GM12878 (cell line): ENCODE measurements around the gene EFCAB9. TPM values are rescaled to one million over a fixed set of nuclear protein-coding genes. Genes with fewer than 3 reads are reported as not detected.

ENCODE experiments used
- ATAC-seq: fragments of 200-7000 bp; cut with Tn5 transposase; 3 replicates; pipeline ENCODE4 v1.9.1; 2020; ENCODE audit warnings: mild to moderate bottlenecking, moderate library complexity
- BruUV-seq: library from RNA; stranded (reverse); fragments of 400-500 nt; replicated peaks from 2 replicates; lab custom pipeline; 2021; lab: Mats Ljungman, UMichigan
- CTCF ChIA-PET: fragments of 300-600 bp; sonication (Branson Sonifier 250); formaldehyde crosslinking; extraction: SDS; loops from one replicate; lab custom pipeline; 2021; ENCODE audit warnings: inconsistent platforms; lab: Yijun Ruan, JAX
- POLR2A ChIA-PET: fragments of 350-600 bp; formaldehyde crosslinking; extraction: SDS; loops from one replicate; lab custom pipeline; 2021; ENCODE audit warnings: inconsistent platforms; lab: Charles Lee
- RAD21 ChIA-PET: fragments of 300-600 bp; sonication (Branson Sonifier 250); formaldehyde crosslinking; loops from one replicate; lab custom pipeline; 2023; ENCODE audit warnings: antibody characterized with exemption; ENCODE audit not compliant: unreplicated experiment; lab: Charles Lee
- SMC1A ChIA-PET: fragments of 300-600 bp; sonication (Branson Sonifier 250); formaldehyde crosslinking; loops from one replicate; lab custom pipeline; 2023; ENCODE audit not compliant: unreplicated experiment, uncharacterized antibody; lab: Charles Lee
- DNase-seq: peaks from one replicate; pipeline ENCODE4 v3.0.0-alpha.2; 2011; ENCODE audit warnings: low read depth, low spot score
- FAIRE-seq: peaks from 3 replicates; lab custom pipeline; 2011; peaks lifted over from hg19 to GRCh38; lab: Jason Lieb, UNC
- H2AFZ ChIP-seq: 2 replicates; pipeline ENCODE4 v1.6.0; 2011; ENCODE audit warnings: low read depth, low read length, control low read depth; ENCODE audit not compliant: control insufficient read depth
- H3K27ac ChIP-seq: 2 replicates; pipeline ENCODE4 v1.5.1; 2011; ENCODE audit warnings: control low read depth; ENCODE audit not compliant: control insufficient read depth, insufficient read depth
- H3K27me3 ChIP-seq, 2 experiments: replicated peaks in 1 of 2; 2 replicates each; pipeline versions ENCODE4 v1.6.0 to v1.6.1; 2011; ENCODE audit warnings: low read length in 1 of 2; ENCODE audit not compliant: control insufficient read depth in 2 of 2, insufficient read depth in 2 of 2
- H3K36me3 ChIP-seq, 2 experiments: 2 replicates each; pipeline ENCODE4 v1.5.1; 2011; ENCODE audit warnings: low read length in 1 of 2; ENCODE audit not compliant: control insufficient read depth in 2 of 2, insufficient read depth in 2 of 2
- H3K4me1 ChIP-seq: 2 replicates; pipeline ENCODE4 v1.6.1; 2011; ENCODE audit warnings: mild to moderate bottlenecking, low read length, moderate library complexity, mixed read lengths; ENCODE audit not compliant: control insufficient read depth, insufficient read depth
- H3K4me2 ChIP-seq: 2 replicates; pipeline ENCODE4 v1.6.0; 2011; ENCODE audit warnings: control low read depth; ENCODE audit not compliant: control insufficient read depth, insufficient read depth
- H3K4me3 ChIP-seq: fragments of 200-600 bp; sonication (generic); 2 replicates; pipeline ENCODE4 v1.5.1; 2016
- H3K79me2 ChIP-seq: 2 replicates; pipeline ENCODE4 v1.6.0; 2011; ENCODE audit warnings: low read length; ENCODE audit not compliant: control insufficient read depth, insufficient read depth
- H3K9ac ChIP-seq: 2 replicates; pipeline ENCODE4 v1.8.0; 2011; ENCODE audit warnings: low read length, control low read depth, mixed read lengths; ENCODE audit not compliant: control insufficient read depth, insufficient read depth
- H3K9me3 ChIP-seq: replicated peaks from 3 replicates; pipeline ENCODE4 v1.5.1; 2011; ENCODE audit warnings: mild to moderate bottlenecking, low read length; ENCODE audit not compliant: control insufficient read depth, insufficient read depth
- H4K20me1 ChIP-seq: 2 replicates; pipeline ENCODE4 v1.6.0; 2011; ENCODE audit not compliant: control insufficient read depth, insufficient read depth
- MAX ChIP-seq: IDR thresholded peaks from 2 replicates; pipeline ENCODE4 v1.6.1; 2012; ENCODE audit warnings: low read depth, low read length, improper control_type of control experiment
- NBN ChIP-seq: fragments of 450-650 bp; IDR thresholded peaks from 2 replicates; pipeline ENCODE4 v1.6.1; 2016
- WGBS: methylation state at CpG from one replicate; pipeline ENCODE4 v1.1.6; 2016; ENCODE audit warnings: low lambda C conversion rate; ENCODE audit not compliant: insufficient replicate concordance, insufficient coverage; ENCODE audit errors: missing lambda C conversion rate; 5-methylcytosine and 5-hydroxymethylcytosine counted together
- in situ Hi-C: fragments of 300-500 bp; cut with MboI; formaldehyde crosslinking; loops from 9 replicates; pipeline ENCODE4 v1.14.3; 2018; ENCODE audit warnings: mixed read lengths
- intact Hi-C: fragments of 100-400 bp; cut with micrococcal nuclease; formaldehyde crosslinking; loops from one replicate; pipeline ENCODE4 v1.14.2; 2022; ENCODE audit not compliant: unreplicated experiment
- polyA plus RNA-seq, 11 experiments: library from polyadenylated mRNA; depleted of rRNA in 4 of 11; unstranded in 6 of 11; stranded (reverse) in 5 of 11; fragments of >200 nt; fragmentation: Nextera tagmentation in 4 of 11; fragmentation: Illumina TruSeq in 1 of 11; extraction: Ambion mirVana in 4 of 11; extraction: Trizol in 1 of 11; gene quantifications; 1 replicate in 1 of 11; 2 replicates in 10 of 11; pipeline versions ENCODE4 v1.2.1 to v1.2.3, GENCODE V29; 2011 to 2016; ENCODE audit warnings: inconsistent platforms in 2 of 11, missing spikeins in 2 of 11, low read depth in 1 of 11
- total RNA-seq, 4 experiments: library from RNA; depleted of rRNA in 3 of 4; stranded (reverse); fragments of >200 nt in 3 of 4; fragmentation: Illumina TruSeq in 1 of 4; extraction: Trizol in 1 of 4; gene quantifications; 2 replicates each; pipeline versions ENCODE4 v1.2.1 to v1.2.3, GENCODE V29; 2013 to 2021

Gene EFCAB9
- total and polyA plus RNA-seq, 10 of the 15 experiments (the other 5 are each of a cell fraction or from before 2014, with no cell fraction given), result 0.73 TPM; not detected in 9

GRCh38 chr5:172188893-172189692, 4.9 kb upstream of the EFCAB9 start:
- peak overlapping the region; percentile 75 for H3K9ac ChIP-seq
- in situ Hi-C loops, result loop anchor here (5.0 kb wide), 1 partner anchor 182 kb away; the partner anchor contains the start of gene FBXW11
- no peaks in the 10 kb centered on the region for H3K9me3 ChIP-seq
- H4K20me1 ChIP-seq, result no peaks in the 10 kb centered on the region
- H2AFZ ChIP-seq, result peak overlapping the region; percentile 82
- H3K4me3 ChIP-seq, result peak overlapping the region; percentile 89
- POLR2A ChIA-PET, result interaction anchor here (0.6 to 8.0 kb wide), 3 partner anchors 77 to 182 kb away, joined by 4 to 115 read pairs (median 4); partner anchors contain the start of gene FBXW11
- no peak for ATAC-seq
- BruUV-seq, result no TSS peak
- peaks cover 37% of the 10 kb centered on the region for H3K79me2 ChIP-seq
- no peak overlapping the region for H3K27ac ChIP-seq
- H3K4me1 ChIP-seq, result peaks cover 12% of the 10 kb centered on the region
- TF ChIP-seq NBN (0 out of 2 replicates have a peak, but pooled peaks have one; percentile 9), MAX (no peak)
- intact Hi-C loops, result loop anchor here (1.0 to 10.0 kb wide), 8 partner anchors 14 to 277 kb away; partner anchors contain the start of gene FBXW11
- 48% methylated on average over 30 of the region's 30 CpGs for WGBS
- CTCF ChIA-PET, result interaction anchor here (0.6 to 8.0 kb wide), 34 partner anchors 9 to 583 kb away, joined by 3 to 162 read pairs (median 4); partner anchors contain the start of gene FBXW11
- no peak for DNase-seq
- H3K36me3 ChIP-seq, result no peaks in the 10 kb centered on the region
- no peak for FAIRE-seq
- no peaks in the 10 kb centered on the region for H3K27me3 ChIP-seq
- RAD21 ChIA-PET, result interaction anchor here (0.6 to 7.7 kb wide), 18 partner anchors 14 to 283 kb away, joined by 3 to 158 read pairs (median 7); partner anchors contain the start of genes FBXW11 and UBTD2
- SMC1A ChIA-PET, result interaction anchor here (0.8 to 10.5 kb wide), 16 partner anchors 15 to 283 kb away, joined by 3 to 165 read pairs (median 4); partner anchors contain the start of gene UBTD2
- H3K4me2 ChIP-seq, result peak overlapping the region; percentile 85
